Liver (tissue), 9 donors: ENCODE data around the gene HDDC2. TPM values are rescaled to one million over a fixed set of nuclear protein-coding genes. Genes with fewer than 3 reads are reported as not detected.
A peak's percentile ranks its signal among the peaks of the same experiment; 100 is the strongest.

Experiments used
- DNase-seq: peaks from one replicate; pipeline ENCODE4 v3.0.0-alpha.2; 2017; ENCODE audit warnings: low spot score
- H3K27ac ChIP-seq, 2 donors: one replicate each; pipeline ENCODE4 v1.7.0; 2013; ENCODE audit warnings: inconsistent platforms in 2 of 2, low read length in 2 of 2, control low read depth in 1 of 2, low read depth in 1 of 2, mild to moderate bottlenecking in 1 of 2
- H3K27me3 ChIP-seq, 4 donors: one replicate each; pipeline versions ENCODE4 v1.6.1 to v1.7.0; 2013; ENCODE audit warnings: low read length in 3 of 4, inconsistent platforms in 1 of 4, mild to moderate bottlenecking in 1 of 4, moderate library complexity in 1 of 4; ENCODE audit not compliant: control insufficient read depth in 4 of 4, insufficient read depth in 4 of 4
- H3K36me3 ChIP-seq, 4 donors: one replicate each; pipeline versions ENCODE4 v1.6.1 to v1.7.0; 2013; ENCODE audit warnings: low read length in 3 of 4, mild to moderate bottlenecking in 3 of 4, low read depth in 1 of 4, moderate library complexity in 1 of 4; ENCODE audit not compliant: control insufficient read depth in 4 of 4, insufficient read depth in 3 of 4
- H3K4me1 ChIP-seq, 4 donors: one replicate each; pipeline versions ENCODE4 v1.6.1 to v1.7.0; 2013; ENCODE audit warnings: low read length in 3 of 4, mild to moderate bottlenecking in 3 of 4, moderate library complexity in 1 of 4; ENCODE audit not compliant: control insufficient read depth in 4 of 4, insufficient read depth in 4 of 4
- H3K4me3 ChIP-seq, 3 donors: one replicate each; pipeline versions ENCODE4 v1.6.1 to v1.7.0; 2013; ENCODE audit warnings: low read length in 3 of 3, control low read depth in 1 of 3, low read depth in 1 of 3, mild to moderate bottlenecking in 1 of 3
- H3K9ac ChIP-seq, 2 donors: one replicate each; pipeline ENCODE4 v1.7.0; 2013; ENCODE audit warnings: low read length in 2 of 2, mild to moderate bottlenecking in 2 of 2, moderate library complexity in 2 of 2, control low read depth in 1 of 2, low read depth in 1 of 2
- H3K9me3 ChIP-seq, 4 donors: one replicate each; pipeline versions ENCODE4 v1.6.1 to v1.7.0; 2013; ENCODE audit warnings: low read length in 3 of 4; ENCODE audit not compliant: control insufficient read depth in 4 of 4
- EGR1 ChIP-seq, 2 donors: IDR thresholded peaks; 2 replicates each; pipeline ENCODE4 v1.6.1; 2016 to 2018; ENCODE audit warnings: antibody characterized with exemption in 2 of 2, low read depth in 2 of 2
- FOXA1 ChIP-seq: IDR thresholded peaks from 2 replicates; pipeline ENCODE4 v1.6.1; 2016; ENCODE audit warnings: antibody characterized with exemption
- FOXA2 ChIP-seq: IDR thresholded peaks from 2 replicates; pipeline ENCODE4 v1.6.1; 2016; ENCODE audit warnings: antibody characterized with exemption
- GABPA ChIP-seq, 2 donors: IDR thresholded peaks in 1 of 2; conservative IDR thresholded peaks in 1 of 2; 2 replicates each; pipeline ENCODE4 v1.6.1; 2016; ENCODE audit warnings: antibody characterized with exemption in 2 of 2, mild to moderate bottlenecking in 1 of 2, moderate library complexity in 1 of 2
- HNF4A ChIP-seq, 2 donors: conservative IDR thresholded peaks; 2 replicates each; pipeline ENCODE4 v1.6.1; 2016; ENCODE audit warnings: antibody characterized with exemption in 2 of 2, mild to moderate bottlenecking in 2 of 2
- HNF4G ChIP-seq: IDR thresholded peaks from 2 replicates; pipeline ENCODE4 v1.6.1; 2016; ENCODE audit warnings: antibody characterized with exemption
- JUND ChIP-seq, 2 donors: IDR thresholded peaks; 2 replicates each; pipeline ENCODE4 v1.6.1; 2016; ENCODE audit warnings: antibody characterized with exemption in 2 of 2
- NR2F2 ChIP-seq: IDR thresholded peaks from 2 replicates; pipeline ENCODE4 v1.6.1; 2016; ENCODE audit warnings: antibody characterized with exemption
- RAD21 ChIP-seq, 2 donors: IDR thresholded peaks; 2 replicates each; pipeline ENCODE4 v1.6.1; 2016; ENCODE audit warnings: antibody characterized with exemption in 2 of 2, mild to moderate bottlenecking in 2 of 2
- REST ChIP-seq: IDR thresholded peaks from 2 replicates; pipeline ENCODE4 v1.6.1; 2016; ENCODE audit warnings: antibody characterized with exemption, mild to moderate bottlenecking
- RXRA ChIP-seq, 2 donors: IDR thresholded peaks; 2 replicates each; pipeline ENCODE4 v1.6.1; 2017 to 2018; ENCODE audit warnings: antibody characterized with exemption in 2 of 2, mild to moderate bottlenecking in 1 of 2
- SP1 ChIP-seq: IDR thresholded peaks from 2 replicates; pipeline ENCODE4 v1.6.1; 2018; ENCODE audit warnings: antibody characterized with exemption, mild to moderate bottlenecking
- TAF1 ChIP-seq: conservative IDR thresholded peaks from 2 replicates; pipeline ENCODE4 v1.6.1; 2016; ENCODE audit warnings: antibody characterized with exemption, mild to moderate bottlenecking
- YY1 ChIP-seq: IDR thresholded peaks from 2 replicates; pipeline ENCODE4 v1.6.1; 2016; ENCODE audit warnings: antibody characterized with exemption, mild to moderate bottlenecking
- ZBTB33 ChIP-seq: IDR thresholded peaks from 2 replicates; pipeline ENCODE4 v1.6.1; 2016; ENCODE audit warnings: antibody characterized with exemption
- WGBS: extraction: QIAGEN DNeasy Blood & Tissue Kit; methylation state at CpG from one replicate; pipeline ENCODE4 v1.1.7; 2013; 5-methylcytosine and 5-hydroxymethylcytosine counted together
- polyA plus RNA-seq, 2 donors: library from polyadenylated mRNA; stranded (reverse) in 1 of 2; unstranded in 1 of 2; fragments of 200-250 nt in 1 of 2; fragments of >200 nt in 1 of 2; fragmentation: Nextera tagmentation in 1 of 2; extraction: Ambion mirVana in 1 of 2; gene quantifications; one replicate each; pipeline versions ENCODE4 v1.2.1 to v1.2.3, GENCODE V29; 2013 to 2015
- total RNA-seq, 2 donors: library from RNA; depleted of rRNA; stranded (reverse); fragments of >200 nt; gene quantifications; one replicate each; pipeline ENCODE4 v1.2.3, GENCODE V29; 2014
- TF ChIP-seq, protein P1 (sequence below): IDR thresholded peaks from 2 replicates; pipeline ENCODE4 v1.6.1; 2016; ENCODE audit warnings: antibody characterized with exemption
- TF ChIP-seq, protein P2 (sequence below): IDR thresholded peaks from 2 replicates; pipeline ENCODE4 v1.6.1; 2016; ENCODE audit warnings: antibody characterized with exemption
- TF ChIP-seq, protein P3 (sequence below): fragments of 150-350 bp; IDR thresholded peaks from 2 replicates; pipeline ENCODE4 v1.5.1; 2017; ENCODE audit warnings: improper control_type of control experiment, low read depth, low read length; ENCODE audit not compliant: missing input control
- donor health status: healthy.
- donor health status: healthy.
- donor health status: healthy.
- donor health status: healthy.
- donor health status: healthy.

The HDDC2 gene
- total and polyA plus RNA-seq, 4 donors: 8.8 to 21.0 (median 11.8) TPM

GRCh38 chr6:125315548-125315947 is 13.8 kb upstream of the HDDC2 start:
- Histone ChIP-seq H3K4me1 (peaks cover 0 to 22% (median 16%) of the 10 kb centered on the region in 4 donors), H3K27ac (no peak overlapping the region), H3K9me3 (no peaks in the 10 kb centered on the region), H3K27me3 (no peaks in the 10 kb centered on the region), H3K9ac (no peak overlapping the region), H3K4me3 (no peak overlapping the region), H3K36me3 (no peaks in the 10 kb centered on the region)
- 97% methylated on average over 5 of the region's 5 CpGs for WGBS
- TF ChIP-seq, protein P1, sequence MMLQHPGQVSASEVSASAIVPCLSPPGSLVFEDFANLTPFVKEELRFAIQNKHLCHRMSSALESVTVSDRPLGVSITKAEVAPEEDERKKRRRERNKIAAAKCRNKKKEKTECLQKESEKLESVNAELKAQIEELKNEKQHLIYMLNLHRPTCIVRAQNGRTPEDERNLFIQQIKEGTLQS: no peak
- TF ChIP-seq YY1: no peak
- TF ChIP-seq REST: no peak
- TF ChIP-seq SP1: no peak
- TF ChIP-seq RXRA (IDR thresholded peaks at IDR 0.05): no peak
- TF ChIP-seq HNF4A (conservative IDR thresholded peaks at IDR 0.05): no peak
- no peak for TF ChIP-seq RAD21 (IDR thresholded peaks at IDR 0.05)
- no peak for TF ChIP-seq GABPA (IDR thresholded peaks at IDR 0.05 in 1 of 2, conservative IDR thresholded peaks at IDR 0.05 in 1 of 2)
- TF ChIP-seq FOXA2: no peak
- no peak for TF ChIP-seq ZBTB33
- TF ChIP-seq, protein P2, sequence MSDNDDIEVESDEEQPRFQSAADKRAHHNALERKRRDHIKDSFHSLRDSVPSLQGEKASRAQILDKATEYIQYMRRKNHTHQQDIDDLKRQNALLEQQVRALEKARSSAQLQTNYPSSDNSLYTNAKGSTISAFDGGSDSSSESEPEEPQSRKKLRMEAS: no peak
- TF ChIP-seq, protein P3, sequence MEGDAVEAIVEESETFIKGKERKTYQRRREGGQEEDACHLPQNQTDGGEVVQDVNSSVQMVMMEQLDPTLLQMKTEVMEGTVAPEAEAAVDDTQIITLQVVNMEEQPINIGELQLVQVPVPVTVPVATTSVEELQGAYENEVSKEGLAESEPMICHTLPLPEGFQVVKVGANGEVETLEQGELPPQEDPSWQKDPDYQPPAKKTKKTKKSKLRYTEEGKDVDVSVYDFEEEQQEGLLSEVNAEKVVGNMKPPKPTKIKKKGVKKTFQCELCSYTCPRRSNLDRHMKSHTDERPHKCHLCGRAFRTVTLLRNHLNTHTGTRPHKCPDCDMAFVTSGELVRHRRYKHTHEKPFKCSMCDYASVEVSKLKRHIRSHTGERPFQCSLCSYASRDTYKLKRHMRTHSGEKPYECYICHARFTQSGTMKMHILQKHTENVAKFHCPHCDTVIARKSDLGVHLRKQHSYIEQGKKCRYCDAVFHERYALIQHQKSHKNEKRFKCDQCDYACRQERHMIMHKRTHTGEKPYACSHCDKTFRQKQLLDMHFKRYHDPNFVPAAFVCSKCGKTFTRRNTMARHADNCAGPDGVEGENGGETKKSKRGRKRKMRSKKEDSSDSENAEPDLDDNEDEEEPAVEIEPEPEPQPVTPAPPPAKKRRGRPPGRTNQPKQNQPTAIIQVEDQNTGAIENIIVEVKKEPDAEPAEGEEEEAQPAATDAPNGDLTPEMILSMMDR: no peak
- no peak for DNase-seq

DNA sequence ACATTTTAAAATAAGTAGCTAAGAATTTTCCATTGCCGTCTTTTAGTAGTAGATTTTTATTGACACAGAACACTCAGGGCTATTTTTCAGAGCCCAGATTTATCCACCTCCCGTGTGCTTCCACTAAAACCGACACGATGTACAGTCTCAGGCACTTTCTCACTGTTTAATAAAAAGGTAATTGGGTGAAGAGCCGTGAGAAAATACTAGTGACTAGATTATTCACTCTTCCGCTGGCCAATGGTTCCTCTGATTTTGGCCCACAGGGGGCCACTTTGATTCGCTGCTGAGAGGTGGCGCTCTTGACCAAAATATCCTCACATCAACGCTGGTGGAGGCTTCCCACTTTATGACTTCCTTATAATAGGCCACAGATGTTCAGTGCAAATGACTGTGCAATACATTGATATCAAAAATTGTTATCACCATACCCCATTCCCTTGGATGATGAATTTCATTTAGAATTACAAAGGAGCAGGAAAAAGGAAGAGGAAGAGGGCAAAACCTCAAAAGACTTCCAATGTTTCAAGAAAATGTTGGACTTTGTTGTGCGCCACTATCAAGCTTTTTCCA is 12.3 kb upstream of the HDDC2 start:
- H3K9ac ChIP-seq: no peak overlapping the region
- no peaks in the 10 kb centered on the region for H3K27me3 ChIP-seq
- H3K4me1 ChIP-seq: peaks cover 0 to 22% (median 16%) of the 10 kb centered on the region in 4 donors
- peak; percentile 66 for DNase-seq
- no peak overlapping the region for H3K4me3 ChIP-seq
- 19% methylated on average over 10 of the region's 10 CpGs for WGBS
- no peaks in the 10 kb centered on the region for H3K9me3 ChIP-seq
- no peaks in the 10 kb centered on the region for H3K36me3 ChIP-seq
- H3K27ac ChIP-seq: no peak overlapping the region
- no peak for TF ChIP-seq TAF1
- no peak for TF ChIP-seq EGR1 (IDR thresholded peaks at IDR 0.05; ENCODE audit: low read depth in 2 of 2)
- TF ChIP-seq, protein P3: peak; percentile 83
- no peak for TF ChIP-seq JUND (IDR thresholded peaks at IDR 0.05)
- peak; percentile 16 for TF ChIP-seq SP1
- TF ChIP-seq HNF4G: no peak
- TF ChIP-seq YY1: no peak
- no peak for TF ChIP-seq FOXA2
- TF ChIP-seq FOXA1: no peak
- TF ChIP-seq NR2F2: no peak
- no peak for TF ChIP-seq HNF4A (conservative IDR thresholded peaks at IDR 0.05)
- TF ChIP-seq REST: no peak
